ENCODE results near the gene TULP3. TPM values are rescaled to one million over a fixed set of nuclear protein-coding genes. Genes with fewer than 3 reads are reported as not detected.

TULP3 gene
- total RNA-seq, 2 experiments from 2014 or later, result 10.7 to 11.0 TPM

GRCh38 chr12:2977776-2978175 lies 87.1 kb downstream of the TULP3 start:
- no TSS peak for BruUV-seq (replicated peaks)
- DNase-seq (ENCODE audit: low spot score), result no peak
- no peaks in the 10 kb centered on the region for H3K9me2 ChIP-seq (ENCODE audit: insufficient read depth, low read length)
- H3K4me1 ChIP-seq (ENCODE audit: insufficient read depth, low read length, poor library complexity, severe bottlenecking), result no peaks in the 10 kb centered on the region
- no peak overlapping the region for H2AFZ ChIP-seq (ENCODE audit: low read length)
- no peak overlapping the region for H3K27ac ChIP-seq (ENCODE audit: low read depth, low read length, poor library complexity, severe bottlenecking)
- no peaks in the 10 kb centered on the region for H3K36me3 ChIP-seq (ENCODE audit: insufficient read depth, low read length)
- H4K20me1 ChIP-seq (ENCODE audit: insufficient read depth, low read length), result no peaks in the 10 kb centered on the region
- intact Hi-C loops (cut with micrococcal nuclease; ENCODE audit: unreplicated experiment), result no loop called here
- no peak for TF ChIP-seq CTCF (conservative IDR thresholded peaks at IDR 0.05; ENCODE audit: low read length)
- POLR2A ChIA-PET, result no interaction called here
- CTCF ChIA-PET (ENCODE audit: unreplicated experiment), result no interaction called here
- H3K4me2 ChIP-seq (ENCODE audit: low read length), result no peak overlapping the region
- no peak overlapping the region for H3K4me3 ChIP-seq (ENCODE audit: low read depth, low read length, poor library complexity, severe bottlenecking)
- H3K9me3 ChIP-seq (ENCODE audit: low read length), result no peaks in the 10 kb centered on the region
- H3K79me2 ChIP-seq (ENCODE audit: insufficient read depth, low read depth, low read length), result no peaks in the 10 kb centered on the region

GRCh38 chr12:2979806-2980205 lies 89.1 kb downstream of the TULP3 start:
- Histone ChIP-seq H2AFZ (ENCODE audit: low read length) (no peak overlapping the region), H3K4me3 (ENCODE audit: low read depth, low read length, poor library complexity, severe bottlenecking) (no peak overlapping the region), H4K20me1 (ENCODE audit: insufficient read depth, low read length) (no peaks in the 10 kb centered on the region), H3K4me1 (ENCODE audit: insufficient read depth, low read length, poor library complexity, severe bottlenecking) (no peaks in the 10 kb centered on the region), H3K27ac (ENCODE audit: low read depth, low read length, poor library complexity, severe bottlenecking) (no peak overlapping the region), H3K9me2 (ENCODE audit: insufficient read depth, low read length) (no peaks in the 10 kb centered on the region), H3K4me2 (ENCODE audit: low read length) (no peak overlapping the region), H3K79me2 (ENCODE audit: insufficient read depth, low read depth, low read length) (no peaks in the 10 kb centered on the region), H3K9me3 (ENCODE audit: low read length) (no peaks in the 10 kb centered on the region), H3K36me3 (ENCODE audit: insufficient read depth, low read length) (no peaks in the 10 kb centered on the region)
- ChIA-PET CTCF (ENCODE audit: unreplicated experiment) (no interaction called here), POLR2A (no interaction called here)
- BruUV-seq (replicated peaks), result no TSS peak
- no peak for DNase-seq (ENCODE audit: low spot score)
- intact Hi-C loops (cut with micrococcal nuclease; ENCODE audit: unreplicated experiment), result no loop called here
- TF ChIP-seq CTCF (conservative IDR thresholded peaks at IDR 0.05; ENCODE audit: low read length), result no peak
- TF ChIP-seq EZH2phosphoT487 (IDR thresholded peaks at IDR 0.05; ENCODE audit: borderline replicate concordance, low read depth, low read length), result no peak

- TF ChIP-seq CTCF (conservative IDR thresholded peaks at IDR 0.05; ENCODE audit: low read length) (no peak), EZH2phosphoT487 (IDR thresholded peaks at IDR 0.05; ENCODE audit: borderline replicate concordance, low read depth, low read length) (no peak)
- ChIA-PET POLR2A (interaction anchor here (0.5 kb wide), 1 partner anchor 1613 kb away, joined by 5 read pairs; no protein-coding TSS in a partner anchor), CTCF (ENCODE audit: unreplicated experiment) (no interaction called here)
- Histone ChIP-seq H3K9me3 (ENCODE audit: low read length) (no peaks in the 10 kb centered on the region), H3K9me2 (ENCODE audit: insufficient read depth, low read length) (no peaks in the 10 kb centered on the region), H3K4me2 (ENCODE audit: low read length) (no peak overlapping the region), H4K20me1 (ENCODE audit: insufficient read depth, low read length) (no peaks in the 10 kb centered on the region), H3K79me2 (ENCODE audit: insufficient read depth, low read depth, low read length) (no peaks in the 10 kb centered on the region), H3K4me1 (ENCODE audit: insufficient read depth, low read length, poor library complexity, severe bottlenecking) (no peaks in the 10 kb centered on the region), H3K36me3 (ENCODE audit: insufficient read depth, low read length) (no peaks in the 10 kb centered on the region), H2AFZ (ENCODE audit: low read length) (no peak overlapping the region), H3K27ac (ENCODE audit: low read depth, low read length, poor library complexity, severe bottlenecking) (no peak overlapping the region), H3K4me3 (ENCODE audit: low read depth, low read length, poor library complexity, severe bottlenecking) (no peak overlapping the region)
- intact Hi-C loops (cut with micrococcal nuclease; ENCODE audit: unreplicated experiment), result no loop called here
- no peak for DNase-seq (ENCODE audit: low spot score)
- BruUV-seq (replicated peaks), result no TSS peak
Observed at GRCh38 chr12:2980630-2981029, 89.9 kb downstream of the TULP3 start.
